ENCODE data around the gene BRD4.
A peak's percentile ranks its signal among the peaks of the same experiment; 100 is the strongest.
"Not testable (repeated sequence)": the region's sequence is repeated elsewhere in the genome, so short reads cannot be mapped to it uniquely, and the experiment has no call there.

Gene BRD4

DNA sequence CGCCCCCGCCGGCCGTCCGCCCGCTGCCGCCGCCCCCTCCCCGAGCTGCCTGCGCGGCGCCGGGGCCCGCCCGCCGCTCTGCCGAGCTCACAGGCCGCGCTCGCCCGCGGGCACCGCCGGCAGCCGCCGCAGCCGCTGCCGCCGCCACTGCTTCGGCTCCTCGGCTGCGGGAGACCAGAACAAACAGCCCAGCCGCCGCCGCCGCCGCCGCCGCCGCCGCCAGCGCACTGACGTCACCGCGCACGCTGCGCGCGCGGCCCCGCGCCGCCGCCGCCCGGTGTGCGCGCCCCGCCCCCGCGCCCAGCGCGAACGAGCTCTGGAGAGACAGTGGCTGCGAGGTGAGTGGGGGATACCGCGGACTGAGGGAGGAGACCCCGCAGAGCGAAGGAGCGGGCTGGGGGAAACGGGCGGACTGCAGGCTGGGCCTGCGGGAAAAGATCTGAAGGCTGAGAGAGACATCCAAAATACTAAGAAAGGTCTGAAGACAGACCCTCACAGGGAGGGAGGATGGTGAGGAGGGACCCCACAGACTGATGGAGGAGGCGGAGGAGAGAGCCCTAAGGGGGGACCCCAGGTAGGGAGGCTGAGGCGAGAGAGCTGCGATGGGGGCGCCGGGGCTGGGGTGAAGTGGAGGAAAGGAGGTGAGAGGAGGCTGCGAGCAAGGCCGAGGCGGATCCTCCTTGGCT lies at the start of gene BRD4:
BRD4 (minus strand) TSS at position 229 of the 686 bp plus-strand sequence. CDS start 59,440 bp downstream, outside the sequence.
- no peak for DNase-seq (ENCODE audit: low read depth)

DNA sequence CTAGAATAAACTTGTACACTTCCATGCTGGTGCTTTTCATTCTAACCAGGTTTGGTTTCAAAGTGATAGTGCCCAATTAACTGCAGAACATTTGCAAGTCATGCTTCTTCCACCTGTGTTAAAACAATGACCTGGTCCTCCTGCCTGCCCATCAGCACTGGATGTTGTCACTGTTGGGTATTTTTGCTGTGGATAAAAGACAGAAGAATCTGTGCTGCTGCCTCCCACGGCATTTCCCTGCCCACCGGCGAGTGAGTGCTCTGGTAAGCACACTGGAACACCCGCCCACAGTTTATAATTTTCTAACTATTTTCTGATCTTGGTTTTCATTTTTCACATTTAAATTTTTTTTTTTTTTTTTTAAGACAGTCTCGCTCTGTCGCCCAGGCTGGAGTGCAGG lies 49.5 kb upstream of the BRD4 start:
- no peak for DNase-seq (ENCODE audit: low read depth)

DNA sequence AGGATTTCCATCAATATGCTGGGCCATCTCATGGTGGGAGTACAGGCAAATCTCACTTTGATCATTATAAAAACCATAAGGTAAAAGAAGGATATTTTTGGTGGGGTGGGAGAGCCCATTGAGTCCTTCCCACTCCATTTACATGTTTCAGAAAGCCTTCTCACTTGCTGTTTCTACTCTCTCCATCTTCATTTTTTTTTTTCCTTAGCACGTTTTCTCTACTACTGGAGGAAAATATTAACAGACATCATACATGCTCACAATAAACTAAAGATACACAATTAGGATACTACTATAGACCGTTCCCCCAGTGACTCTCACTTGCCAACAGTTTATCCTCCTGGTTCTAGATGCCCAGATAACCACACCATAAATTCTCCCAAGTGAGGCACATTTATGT lies 49.1 kb upstream of the BRD4 start:
- no peak for DNase-seq (ENCODE audit: low read depth)

DNA sequence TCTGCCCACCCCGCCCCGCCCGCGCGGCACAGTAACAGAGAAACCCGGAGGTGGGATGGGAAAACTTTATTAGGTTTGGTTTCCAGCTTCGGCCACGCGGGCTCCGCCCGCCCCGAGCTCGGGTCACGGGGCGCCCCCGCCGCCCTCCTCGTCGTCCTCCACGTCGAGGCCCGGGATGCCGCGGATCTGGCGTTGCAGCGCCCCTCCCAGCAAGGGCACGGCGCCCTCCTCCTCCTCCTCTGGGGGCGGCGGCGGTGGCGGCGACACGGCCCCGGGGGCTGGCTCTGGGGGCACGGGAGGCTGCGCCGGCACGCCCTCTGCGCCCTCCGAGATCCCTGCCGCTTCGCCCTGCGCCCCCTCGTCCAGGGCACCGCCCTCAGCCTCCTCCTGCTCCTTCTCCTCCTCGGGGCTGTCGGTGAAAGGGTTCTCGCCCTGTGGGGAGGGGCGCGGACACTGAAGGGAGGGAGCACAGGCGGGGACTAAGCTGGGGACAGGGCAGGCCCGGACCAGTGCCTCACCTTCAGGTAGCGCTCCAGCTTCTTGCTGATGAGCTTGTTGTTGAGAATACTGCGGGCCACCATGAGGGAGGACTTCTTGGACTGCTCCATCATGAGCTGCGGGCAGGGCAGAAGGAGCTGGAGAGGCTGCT lies 47.8 kb upstream of the BRD4 start:
- no peak for DNase-seq (ENCODE audit: low read depth)

GRCh38 chr19:15379083-15379998 lies 47.0 kb upstream of the BRD4 start, which contains the start of gene AKAP8:
AKAP8 (minus strand) TSS chr19:15379787; CDS start chr19:15379731, 56 bp downstream.
- DNase-seq (ENCODE audit: low read depth) = peak; percentile 96

GRCh38 chr19:15378534-15379082 lies 46.3 kb upstream of the BRD4 start:
- DNase-seq (ENCODE audit: low read depth) = no peak

GRCh38 chr19:15374796-15375440 lies 42.6 kb upstream of the BRD4 start:
- DNase-seq (ENCODE audit: low read depth) = no peak

- no peak for DNase-seq (ENCODE audit: low read depth)
Measured at GRCh38 chr19:15374105-15374651, 41.8 kb upstream of the BRD4 start.

GRCh38 chr19:15373644-15374043 lies 41.3 kb upstream of the BRD4 start:
- no peak for DNase-seq (ENCODE audit: low read depth)

DNA sequence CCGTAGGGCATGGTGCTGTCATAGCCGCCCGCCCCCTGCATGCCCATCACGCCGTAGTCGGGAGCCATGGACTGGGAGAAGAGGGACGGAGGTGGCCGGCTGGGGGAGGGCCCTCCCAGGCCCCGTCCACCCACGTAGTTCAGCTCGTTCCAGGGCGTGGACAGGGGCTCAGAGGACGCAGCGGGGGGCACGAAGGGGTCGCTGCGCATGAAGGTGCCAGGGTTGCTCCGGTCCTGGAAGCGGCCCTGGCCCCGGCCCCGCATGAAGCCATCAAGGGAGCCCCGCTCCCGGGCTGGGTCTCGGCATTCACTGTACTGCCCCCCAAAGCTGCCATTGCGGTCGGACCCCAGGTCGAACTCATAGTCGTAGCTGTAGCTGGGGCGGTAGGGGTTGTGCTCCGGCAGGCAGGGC lies 40.6 kb upstream of the BRD4 start:
- no peak for DNase-seq (ENCODE audit: low read depth)

DNA sequence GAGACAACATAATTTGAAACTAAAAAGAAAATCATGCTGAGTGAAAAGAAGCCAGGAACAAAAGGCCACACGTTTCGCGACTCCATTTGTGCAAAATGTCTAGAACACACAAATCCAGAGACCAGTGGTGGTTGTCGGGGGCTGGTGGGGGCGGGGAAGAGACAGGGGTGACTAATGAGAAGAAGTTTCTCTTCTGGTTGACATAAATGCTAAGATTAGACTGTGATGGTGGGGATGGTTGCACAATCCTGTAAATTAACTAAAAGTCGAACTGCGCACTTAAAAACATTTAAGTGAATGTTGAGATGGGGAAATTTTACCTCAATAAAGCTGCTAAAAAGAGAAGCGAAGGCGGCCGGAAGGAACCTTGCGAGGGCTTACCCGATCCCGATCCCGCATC lies 40.1 kb upstream of the BRD4 start:
- no peak for DNase-seq (ENCODE audit: low read depth)

- no peak for DNase-seq (ENCODE audit: low read depth)
Measured at GRCh38 chr19:15371786-15372380, 39.5 kb upstream of the BRD4 start.

DNA sequence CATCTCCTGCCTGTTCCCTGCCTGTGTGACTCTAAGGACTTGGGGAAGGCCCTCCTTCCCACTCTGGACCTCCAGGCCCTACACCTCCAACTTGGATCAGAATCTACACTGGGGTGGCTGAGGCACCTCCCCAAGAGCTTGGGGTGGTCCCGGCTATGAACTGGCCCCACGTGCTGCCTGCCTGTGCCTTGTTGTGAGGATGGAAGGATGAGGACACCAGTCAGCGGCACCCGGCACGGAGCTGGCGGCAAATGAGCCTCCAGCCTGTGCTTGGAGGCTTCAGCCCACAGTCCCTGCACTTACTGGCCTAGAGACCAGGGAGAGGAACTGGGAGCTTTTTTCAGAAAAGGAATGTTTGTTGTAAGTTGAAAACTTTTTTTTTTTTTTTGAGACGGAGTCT lies 38.8 kb upstream of the BRD4 start:
- no peak for DNase-seq (ENCODE audit: low read depth)

DNA sequence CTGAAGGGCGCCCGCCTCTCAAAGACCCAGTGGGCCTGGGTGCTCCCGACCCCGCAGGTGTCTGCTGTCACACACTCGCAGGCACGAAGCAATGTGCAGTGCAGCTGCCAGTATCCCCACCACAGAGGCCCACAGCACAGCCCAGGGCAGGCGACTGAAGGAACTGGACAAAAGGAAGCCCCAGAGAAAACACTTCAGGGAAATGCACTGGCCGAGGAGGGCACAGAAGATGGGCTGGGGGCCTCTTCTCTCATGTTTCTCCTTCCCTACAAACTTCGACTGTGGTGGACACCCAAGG lies 37.2 kb upstream of the BRD4 start:
- DNase-seq (ENCODE audit: low read depth) = no peak

GRCh38 chr19:15368798-15369593 lies 36.7 kb upstream of the BRD4 start:
- no peak for DNase-seq (ENCODE audit: low read depth)

DNA sequence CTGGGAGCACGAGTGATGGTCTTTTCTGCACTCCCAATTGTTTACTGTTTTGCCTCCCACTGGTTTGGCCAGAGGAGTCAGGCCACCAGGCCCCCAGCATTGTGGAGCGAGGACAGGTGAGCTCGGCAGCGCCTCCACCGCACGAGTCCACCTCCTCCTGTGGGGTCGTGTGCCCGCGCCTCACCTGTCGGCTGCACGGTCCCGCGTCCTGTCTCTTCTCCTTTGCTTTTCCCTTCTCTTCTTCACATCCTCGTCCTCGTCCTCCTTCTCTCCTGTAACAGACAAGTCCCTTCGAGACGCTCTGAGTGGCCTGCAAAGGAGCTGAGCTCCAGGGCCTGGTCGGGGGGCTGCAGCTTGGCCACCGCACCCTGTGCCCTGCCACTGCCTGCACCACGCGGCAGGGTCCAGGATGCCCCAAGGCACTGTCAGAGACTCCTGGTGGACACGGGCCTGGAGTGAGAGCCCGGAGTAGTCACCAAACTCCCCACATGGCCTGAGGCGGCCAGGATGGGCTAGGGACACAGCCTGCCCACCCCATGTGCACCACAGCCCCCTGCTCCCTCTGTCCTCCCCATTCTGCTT lies 35.8 kb upstream of the BRD4 start:
- no peak for DNase-seq (ENCODE audit: low read depth)

DNA sequence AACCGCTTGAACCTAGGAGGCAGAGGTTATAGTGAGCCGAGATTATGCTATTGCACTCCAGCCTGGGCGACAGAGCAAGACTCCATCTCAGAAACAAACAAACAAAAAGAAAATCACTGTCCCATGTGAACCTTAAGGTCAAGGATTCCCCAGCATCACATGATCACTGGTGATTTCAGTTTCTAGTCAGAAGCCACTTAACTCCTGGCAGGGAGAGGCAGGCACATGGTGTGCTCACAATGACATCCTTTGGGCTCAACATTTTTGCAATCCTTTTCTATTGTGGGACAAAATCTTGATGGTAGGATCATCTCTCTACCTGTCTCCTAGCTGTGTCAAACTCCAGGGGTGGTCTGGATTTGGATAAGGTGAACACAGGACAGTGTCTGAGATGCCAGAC lies 35.1 kb upstream of the BRD4 start:
- DNase-seq (ENCODE audit: low read depth) = no peak

GRCh38 chr19:15365264-15365663 lies 32.9 kb upstream of the BRD4 start:
- no peak for DNase-seq (ENCODE audit: low read depth)

DNA sequence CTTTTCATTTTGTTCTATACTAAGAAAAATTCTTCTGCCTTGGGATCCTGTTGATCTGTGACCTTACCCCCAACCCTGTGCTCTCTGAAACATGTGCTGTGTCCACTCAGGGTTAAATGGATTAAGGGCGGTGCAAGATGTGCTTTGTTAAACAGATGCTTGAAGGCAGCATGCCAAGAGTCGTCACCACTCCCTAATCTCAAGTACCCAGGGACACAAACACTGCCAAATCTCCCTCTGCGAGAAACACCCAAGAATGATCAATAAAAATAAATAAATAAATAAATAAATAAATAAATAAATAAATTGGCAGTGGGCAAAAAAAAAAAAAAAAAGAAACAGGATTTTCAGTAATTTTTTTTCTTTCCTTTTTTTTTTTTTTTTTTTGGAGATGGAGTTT lies 31.5 kb upstream of the BRD4 start:
- DNase-seq (ENCODE audit: low read depth) = not testable (repeated sequence)

DNA sequence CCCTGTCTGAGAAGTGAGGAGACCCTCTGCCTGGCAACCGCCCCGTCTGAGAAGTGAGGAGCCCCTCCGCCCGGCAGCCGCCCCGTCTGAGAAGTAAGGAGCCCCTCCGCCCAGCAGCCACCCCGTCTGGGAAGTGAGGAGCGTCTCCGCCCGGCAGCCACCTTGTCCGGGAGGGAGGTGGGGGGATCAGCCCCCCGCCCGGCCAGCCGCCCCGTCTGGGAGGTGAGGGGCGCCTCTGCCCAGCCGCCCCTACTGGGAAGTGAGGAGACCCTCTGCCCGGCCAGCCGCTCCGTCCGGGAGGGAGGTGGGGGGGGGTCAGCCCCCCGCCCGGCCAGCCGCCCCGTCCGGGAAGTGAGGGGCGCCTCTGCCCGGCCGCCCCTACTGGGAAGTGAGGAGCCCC lies 30.7 kb upstream of the BRD4 start:
- not testable (repeated sequence) for DNase-seq (ENCODE audit: low read depth)

Data from GM04504 (cell line).